ENCODE measurements around the gene INF2. TPM values are rescaled to one million over a fixed set of nuclear protein-coding genes. Genes with fewer than 3 reads are reported as not detected.
A peak's percentile ranks its signal among the peaks of the same experiment; 100 is the strongest.

The INF2 gene
- total RNA-seq, 1 donor = 49.2 TPM

DNA sequence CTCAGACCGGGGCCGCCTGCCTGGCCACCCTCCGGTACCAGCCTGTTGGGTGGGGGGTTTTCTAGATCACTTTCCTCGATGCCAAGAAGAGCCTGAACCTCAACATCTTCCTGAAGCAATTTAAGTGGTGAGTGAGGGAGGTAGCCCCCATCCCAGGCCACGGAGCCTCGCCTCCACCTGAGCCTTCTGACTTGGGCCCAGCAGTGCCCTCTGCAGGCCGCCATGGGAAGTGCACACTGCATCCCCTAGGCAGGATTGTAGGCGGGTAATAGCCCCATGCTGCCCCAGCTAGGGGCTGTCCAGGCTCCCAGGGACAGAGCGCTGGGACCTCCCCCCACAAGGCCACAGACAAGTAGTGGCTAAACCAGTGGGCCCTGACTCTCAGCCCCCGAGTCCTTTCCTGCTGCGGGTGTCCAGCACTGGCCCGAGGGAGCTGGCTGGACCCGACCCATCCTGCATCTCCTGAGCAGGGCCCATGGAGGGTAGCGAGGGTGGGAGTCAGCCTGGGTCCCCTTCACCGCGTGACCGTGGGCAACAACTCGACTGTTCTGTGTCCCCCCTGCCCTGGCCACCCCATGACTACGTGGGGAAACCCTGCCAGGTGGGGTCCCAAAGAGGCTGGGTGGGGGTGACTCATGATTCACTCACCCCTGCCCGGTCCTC is 19.3 kb downstream of the INF2 start:
- Histone ChIP-seq H3K36me3 (ENCODE audit: insufficient read depth, low read length) (peaks cover 60% of the 10 kb centered on the region), H4K20me1 (ENCODE audit: insufficient read depth, low read length) (peaks cover 30% of the 10 kb centered on the region), H2AFZ (ENCODE audit: low read length) (no peak overlapping the region), H3K9me3 (ENCODE audit: low read depth, low read length) (no peaks in the 10 kb centered on the region), H3K4me2 (ENCODE audit: insufficient read depth, low read length) (no peak overlapping the region), H3K79me2 (ENCODE audit: insufficient read depth, low read length) (no peaks in the 10 kb centered on the region), H3K4me1 (ENCODE audit: insufficient read depth, low read length) (peaks cover 3% of the 10 kb centered on the region), H3K4me3 (ENCODE audit: insufficient read depth, low read length) (no peak overlapping the region), H3K27ac (ENCODE audit: low read depth, low read length) (no peak overlapping the region), H3K27me3 (ENCODE audit: insufficient read depth, low read length) (no peaks in the 10 kb centered on the region)
- TF ChIP-seq, protein P1, sequence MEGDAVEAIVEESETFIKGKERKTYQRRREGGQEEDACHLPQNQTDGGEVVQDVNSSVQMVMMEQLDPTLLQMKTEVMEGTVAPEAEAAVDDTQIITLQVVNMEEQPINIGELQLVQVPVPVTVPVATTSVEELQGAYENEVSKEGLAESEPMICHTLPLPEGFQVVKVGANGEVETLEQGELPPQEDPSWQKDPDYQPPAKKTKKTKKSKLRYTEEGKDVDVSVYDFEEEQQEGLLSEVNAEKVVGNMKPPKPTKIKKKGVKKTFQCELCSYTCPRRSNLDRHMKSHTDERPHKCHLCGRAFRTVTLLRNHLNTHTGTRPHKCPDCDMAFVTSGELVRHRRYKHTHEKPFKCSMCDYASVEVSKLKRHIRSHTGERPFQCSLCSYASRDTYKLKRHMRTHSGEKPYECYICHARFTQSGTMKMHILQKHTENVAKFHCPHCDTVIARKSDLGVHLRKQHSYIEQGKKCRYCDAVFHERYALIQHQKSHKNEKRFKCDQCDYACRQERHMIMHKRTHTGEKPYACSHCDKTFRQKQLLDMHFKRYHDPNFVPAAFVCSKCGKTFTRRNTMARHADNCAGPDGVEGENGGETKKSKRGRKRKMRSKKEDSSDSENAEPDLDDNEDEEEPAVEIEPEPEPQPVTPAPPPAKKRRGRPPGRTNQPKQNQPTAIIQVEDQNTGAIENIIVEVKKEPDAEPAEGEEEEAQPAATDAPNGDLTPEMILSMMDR (IDR thresholded peaks at IDR 0.05; ENCODE audit: extremely low read depth, low read depth, low read length) = peak; percentile 91
- DNase-seq (ENCODE audit: insufficient read length, low spot score, missing footprints) = peak; percentile 100

DNA sequence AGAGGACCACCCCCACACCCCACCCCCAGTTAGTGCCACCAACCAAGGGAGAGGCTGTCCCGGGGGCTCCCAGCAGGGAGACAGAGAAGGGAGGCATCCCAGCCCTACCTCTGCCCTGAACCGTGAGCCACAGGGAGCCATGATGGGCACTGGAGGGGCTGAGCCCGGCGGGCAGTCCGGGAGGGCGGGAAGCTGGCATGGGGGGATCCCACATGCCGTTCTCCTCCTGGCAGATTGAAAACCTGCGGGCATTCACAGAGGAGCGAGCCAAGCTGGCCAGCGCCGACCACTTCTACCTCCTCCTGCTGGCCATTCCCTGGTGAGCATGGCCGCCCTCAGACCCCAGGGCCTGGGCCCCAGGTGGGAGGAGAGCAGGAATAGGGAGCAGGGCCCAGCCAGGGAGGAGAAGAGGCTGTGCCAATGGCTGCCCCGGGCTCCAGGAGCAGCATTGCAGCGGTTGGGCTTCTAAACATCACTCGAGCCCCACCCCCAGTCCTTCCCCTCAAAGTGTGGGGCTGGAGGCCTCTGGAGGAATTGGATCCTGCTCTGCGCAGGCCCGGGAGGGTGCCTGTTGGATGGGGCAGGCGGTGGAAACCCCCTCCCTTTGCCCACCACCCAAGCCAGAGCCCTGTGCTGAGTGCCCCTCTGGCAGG is 20.1 kb downstream of the INF2 start:
- H3K9me3 ChIP-seq (ENCODE audit: low read depth, low read length) = no peaks in the 10 kb centered on the region
- peaks cover 54% of the 10 kb centered on the region for H3K36me3 ChIP-seq (ENCODE audit: insufficient read depth, low read length)
- H3K4me1 ChIP-seq (ENCODE audit: insufficient read depth, low read length) = peaks cover 3% of the 10 kb centered on the region
- H2AFZ ChIP-seq (ENCODE audit: low read length) = no peak overlapping the region
- no peaks in the 10 kb centered on the region for H3K79me2 ChIP-seq (ENCODE audit: insufficient read depth, low read length)
- TF ChIP-seq, protein P1 (IDR thresholded peaks at IDR 0.05; ENCODE audit: extremely low read depth, low read depth, low read length) = no peak
- no peaks in the 10 kb centered on the region for H3K27me3 ChIP-seq (ENCODE audit: insufficient read depth, low read length)
- DNase-seq (ENCODE audit: insufficient read length, low spot score, missing footprints) = no peak
- H3K4me3 ChIP-seq (ENCODE audit: insufficient read depth, low read length) = no peak overlapping the region
- no peak overlapping the region for H3K27ac ChIP-seq (ENCODE audit: low read depth, low read length)
- H4K20me1 ChIP-seq (ENCODE audit: insufficient read depth, low read length) = peaks cover 25% of the 10 kb centered on the region
- H3K4me2 ChIP-seq (ENCODE audit: insufficient read depth, low read length) = no peak overlapping the region

DNA sequence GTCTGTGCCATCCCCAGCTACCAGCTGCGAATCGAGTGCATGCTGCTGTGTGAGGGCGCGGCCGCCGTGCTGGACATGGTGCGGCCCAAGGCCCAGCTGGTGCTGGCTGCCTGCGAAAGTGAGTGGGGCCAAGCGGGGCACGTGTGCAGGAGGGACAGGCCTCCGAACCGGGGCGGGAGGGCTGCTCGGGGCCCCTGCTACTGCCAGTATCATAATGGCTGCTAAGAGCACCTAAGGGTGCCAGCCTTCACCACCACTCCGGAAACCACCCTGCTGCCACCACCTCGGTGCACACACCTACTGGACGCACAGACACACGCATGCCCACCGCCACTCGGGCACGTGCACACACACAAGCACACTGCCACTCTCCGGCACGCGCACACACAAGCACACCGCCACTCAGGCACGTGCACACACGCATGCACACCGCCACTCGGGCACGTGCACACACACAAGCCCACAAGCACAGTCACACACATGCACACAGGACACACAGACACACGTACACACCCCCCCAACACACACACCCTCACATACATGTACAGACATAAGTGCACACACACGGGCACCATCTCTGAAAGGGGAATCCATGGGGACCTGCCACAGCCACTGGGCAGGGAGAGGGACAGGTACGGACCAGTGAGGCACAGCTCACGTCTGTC is 20.8 kb downstream of the INF2 start:
- Histone ChIP-seq H3K9me3 (ENCODE audit: low read depth, low read length) (no peaks in the 10 kb centered on the region), H3K27ac (ENCODE audit: low read depth, low read length) (no peak overlapping the region), H2AFZ (ENCODE audit: low read length) (no peak overlapping the region), H3K36me3 (ENCODE audit: insufficient read depth, low read length) (peaks cover 56% of the 10 kb centered on the region), H3K4me3 (ENCODE audit: insufficient read depth, low read length) (no peak overlapping the region), H3K4me2 (ENCODE audit: insufficient read depth, low read length) (no peak overlapping the region), H3K4me1 (ENCODE audit: insufficient read depth, low read length) (peaks cover 3% of the 10 kb centered on the region), H3K79me2 (ENCODE audit: insufficient read depth, low read length) (no peaks in the 10 kb centered on the region), H3K27me3 (ENCODE audit: insufficient read depth, low read length) (no peaks in the 10 kb centered on the region), H4K20me1 (ENCODE audit: insufficient read depth, low read length) (peaks cover 21% of the 10 kb centered on the region)
- TF ChIP-seq, protein P1 (IDR thresholded peaks at IDR 0.05; ENCODE audit: extremely low read depth, low read depth, low read length) = no peak
- no peak for DNase-seq (ENCODE audit: insufficient read length, low spot score, missing footprints)

Measured in osteoblast (primary cell).